Measurements from ENCODE around the gene MLKL. TPM values are rescaled to one million over a fixed set of nuclear protein-coding genes. Genes with fewer than 3 reads are reported as not detected.

Gene MLKL
- total and polyA plus RNA-seq, 2 of the 13 experiments (the other 11 are each of a cell fraction or from before 2014, with no cell fraction given), result 6.4 to 10.7 TPM

- POLR2A ChIA-PET, result interaction anchor here (1.7 kb wide), 1 partner anchor 15 kb away, joined by 7 read pairs; the partner anchor contains the start of gene GLG1
- CTCF ChIA-PET (ENCODE audit: low intra/inter-chr PET ratio, low total read pairs), result no interaction called here
- TF ChIP-seq, protein P1, sequence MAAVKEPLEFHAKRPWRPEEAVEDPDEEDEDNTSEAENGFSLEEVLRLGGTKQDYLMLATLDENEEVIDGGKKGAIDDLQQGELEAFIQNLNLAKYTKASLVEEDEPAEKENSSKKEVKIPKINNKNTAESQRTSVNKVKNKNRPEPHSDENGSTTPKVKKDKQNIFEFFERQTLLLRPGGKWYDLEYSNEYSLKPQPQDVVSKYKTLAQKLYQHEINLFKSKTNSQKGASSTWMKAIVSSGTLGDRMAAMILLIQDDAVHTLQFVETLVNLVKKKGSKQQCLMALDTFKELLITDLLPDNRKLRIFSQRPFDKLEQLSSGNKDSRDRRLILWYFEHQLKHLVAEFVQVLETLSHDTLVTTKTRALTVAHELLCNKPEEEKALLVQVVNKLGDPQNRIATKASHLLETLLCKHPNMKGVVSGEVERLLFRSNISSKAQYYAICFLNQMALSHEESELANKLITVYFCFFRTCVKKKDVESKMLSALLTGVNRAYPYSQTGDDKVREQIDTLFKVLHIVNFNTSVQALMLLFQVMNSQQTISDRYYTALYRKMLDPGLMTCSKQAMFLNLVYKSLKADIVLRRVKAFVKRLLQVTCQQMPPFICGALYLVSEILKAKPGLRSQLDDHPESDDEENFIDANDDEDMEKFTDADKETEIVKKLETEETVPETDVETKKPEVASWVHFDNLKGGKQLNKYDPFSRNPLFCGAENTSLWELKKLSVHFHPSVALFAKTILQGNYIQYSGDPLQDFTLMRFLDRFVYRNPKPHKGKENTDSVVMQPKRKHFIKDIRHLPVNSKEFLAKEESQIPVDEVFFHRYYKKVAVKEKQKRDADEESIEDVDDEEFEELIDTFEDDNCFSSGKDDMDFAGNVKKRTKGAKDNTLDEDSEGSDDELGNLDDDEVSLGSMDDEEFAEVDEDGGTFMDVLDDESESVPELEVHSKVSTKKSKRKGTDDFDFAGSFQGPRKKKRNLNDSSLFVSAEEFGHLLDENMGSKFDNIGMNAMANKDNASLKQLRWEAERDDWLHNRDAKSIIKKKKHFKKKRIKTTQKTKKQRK (IDR thresholded peaks at IDR 0.05; ENCODE audit: low read length), result no peak
- TF ChIP-seq SCMH1 (CRISPR knock-in tag; IDR thresholded peaks at IDR 0.05; ENCODE audit: borderline replicate concordance), result no peak
- no peak for TF ChIP-seq RCOR2 (CRISPR knock-in tag; IDR thresholded peaks at IDR 0.05)
- TF ChIP-seq, protein P2, sequence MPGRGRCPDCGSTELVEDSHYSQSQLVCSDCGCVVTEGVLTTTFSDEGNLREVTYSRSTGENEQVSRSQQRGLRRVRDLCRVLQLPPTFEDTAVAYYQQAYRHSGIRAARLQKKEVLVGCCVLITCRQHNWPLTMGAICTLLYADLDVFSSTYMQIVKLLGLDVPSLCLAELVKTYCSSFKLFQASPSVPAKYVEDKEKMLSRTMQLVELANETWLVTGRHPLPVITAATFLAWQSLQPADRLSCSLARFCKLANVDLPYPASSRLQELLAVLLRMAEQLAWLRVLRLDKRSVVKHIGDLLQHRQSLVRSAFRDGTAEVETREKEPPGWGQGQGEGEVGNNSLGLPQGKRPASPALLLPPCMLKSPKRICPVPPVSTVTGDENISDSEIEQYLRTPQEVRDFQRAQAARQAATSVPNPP (CRISPR knock-in tag; IDR thresholded peaks at IDR 0.05), result no peak
- no peak for TF ChIP-seq ZSCAN29 (CRISPR knock-in tag; conservative IDR thresholded peaks at IDR 0.05)
- TF ChIP-seq, protein P3, sequence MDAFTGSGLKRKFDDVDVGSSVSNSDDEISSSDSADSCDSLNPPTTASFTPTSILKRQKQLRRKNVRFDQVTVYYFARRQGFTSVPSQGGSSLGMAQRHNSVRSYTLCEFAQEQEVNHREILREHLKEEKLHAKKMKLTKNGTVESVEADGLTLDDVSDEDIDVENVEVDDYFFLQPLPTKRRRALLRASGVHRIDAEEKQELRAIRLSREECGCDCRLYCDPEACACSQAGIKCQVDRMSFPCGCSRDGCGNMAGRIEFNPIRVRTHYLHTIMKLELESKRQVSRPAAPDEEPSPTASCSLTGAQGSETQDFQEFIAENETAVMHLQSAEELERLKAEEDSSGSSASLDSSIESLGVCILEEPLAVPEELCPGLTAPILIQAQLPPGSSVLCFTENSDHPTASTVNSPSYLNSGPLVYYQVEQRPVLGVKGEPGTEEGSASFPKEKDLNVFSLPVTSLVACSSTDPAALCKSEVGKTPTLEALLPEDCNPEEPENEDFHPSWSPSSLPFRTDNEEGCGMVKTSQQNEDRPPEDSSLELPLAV (CRISPR knock-in tag; conservative IDR thresholded peaks at IDR 0.05; ENCODE audit: low read depth), result no peak
- TF ChIP-seq ZBED4 (CRISPR knock-in tag; IDR thresholded peaks at IDR 0.05; ENCODE audit: borderline replicate concordance), result no peak
- TF ChIP-seq PRMT3 (CRISPR knock-in tag; IDR thresholded peaks at IDR 0.05; ENCODE audit: borderline replicate concordance, low read depth), result no peak
- TF ChIP-seq SALL2 (CRISPR knock-in tag; IDR thresholded peaks at IDR 0.05), result no peak
- TF ChIP-seq SAP130 (CRISPR knock-in tag; IDR thresholded peaks at IDR 0.05; ENCODE audit: low read depth), result no peak
- TF ChIP-seq, protein P4, sequence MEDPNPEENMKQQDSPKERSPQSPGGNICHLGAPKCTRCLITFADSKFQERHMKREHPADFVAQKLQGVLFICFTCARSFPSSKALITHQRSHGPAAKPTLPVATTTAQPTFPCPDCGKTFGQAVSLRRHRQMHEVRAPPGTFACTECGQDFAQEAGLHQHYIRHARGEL (CRISPR knock-in tag; IDR thresholded peaks at IDR 0.05), result no peak
- TF ChIP-seq ZNF672 (CRISPR knock-in tag; IDR thresholded peaks at IDR 0.05), result no peak
- TF ChIP-seq XRCC5 (optimal IDR thresholded peaks at IDR 0.05; ENCODE audit: low read length), result no peak
- no peak for TF ChIP-seq ZFP36L2 (CRISPR knock-in tag; IDR thresholded peaks at IDR 0.05)
These were observed 78.7 kb downstream of the MLKL start for GRCh38 chr16:74622005-74622404.

More at GRCh38 chr16:74622005-74622404, 78.7 kb downstream of the MLKL start:
- DNase-seq (ENCODE audit: low spot score), result no peak
- no TSS peak for BruUV-seq (replicated peaks)
- no peak for FAIRE-seq
- Histone ChIP-seq H3K27ac (ENCODE audit: extremely low read length, insufficient read depth, low read length) (no peak overlapping the region), H3K79me2 (ENCODE audit: insufficient read depth, low read length) (no peaks in the 10 kb centered on the region), H3K4me3 (replicated peaks in 1 of 3; ENCODE audit: insufficient read depth in 1 of 3, low read depth in 2 of 3, low read length in 3 of 3) (no peak overlapping the region), H3K27me3 (ENCODE audit: control insufficient read depth in 1 of 2, insufficient read depth in 2 of 2, low read length in 2 of 2) (no peaks in the 10 kb centered on the region), H3K9ac (ENCODE audit: insufficient read depth, low read depth, low read length) (no peak overlapping the region), H4K20me1 (ENCODE audit: insufficient read depth, low read length) (peaks cover 3% of the 10 kb centered on the region; the same call in 1 of the 2 replicates), H3K36me3 (replicated peaks in 1 of 2; ENCODE audit: control insufficient read depth in 1 of 2, insufficient read depth in 2 of 2, low read length in 2 of 2) (peaks cover 21 to 58% of the 10 kb centered on the region in 2 experiments), H3K4me2 (ENCODE audit: low read depth, low read length) (no peak overlapping the region), H3K9me3 (ENCODE audit: low read length) (no peaks in the 10 kb centered on the region), H2AFZ (ENCODE audit: low read length) (no peak overlapping the region), H3K4me1 (ENCODE audit: insufficient read depth, low read length) (no peaks in the 10 kb centered on the region)
- intact Hi-C loops (cut with micrococcal nuclease; ENCODE audit: unreplicated experiment), result loop anchor here (5.0 kb wide), 1 partner anchor 145 kb away; no protein-coding TSS in a partner anchor
- in situ Hi-C loops (cut with HindIII; ENCODE audit: extremely low pct_ligation_motif_present, low pct_unique_long_range_greater_than_20kb), result loop anchor here (10.0 kb wide), 1 partner anchor 307 kb away; no protein-coding TSS in a partner anchor
- no peak for ATAC-seq
- WGBS (ENCODE audit: low lambda C conversion rate), result 98% methylated on average over 4 of the region's 4 CpGs

Data from HepG2 (cell line).